Memory B cell (primary cell): ENCODE results near the gene SLC48A1.
A peak's percentile ranks its signal among the peaks of the same experiment; 100 is the strongest.

ENCODE experiments used
- ATAC-seq: fragments of 150-1000 bp; cut with Tn5 transposase; 2 replicates; pipeline ENCODE4 v1.10.0; 2021; ENCODE audit warnings: low read depth, mild to moderate bottlenecking, moderate library complexity
- DNase-seq, 2 donors: peaks; one replicate each; pipeline ENCODE4 v3.0.0; 2022; ENCODE audit warnings: low spot score in 2 of 2
- H3K27ac Mint-ChIP-seq: one replicate; pipeline ENCODE4 v1.8.0; 2022; ENCODE audit warnings: mild to moderate bottlenecking, moderate library complexity, mixed read lengths
- H3K27me3 Mint-ChIP-seq: one replicate; pipeline ENCODE4 v1.8.0; 2022; ENCODE audit warnings: mixed read lengths
- H3K36me3 Mint-ChIP-seq: one replicate; pipeline ENCODE4 v1.8.0; 2022; ENCODE audit warnings: mild to moderate bottlenecking, mixed read lengths
- H3K4me1 Mint-ChIP-seq: one replicate; pipeline ENCODE4 v1.8.0; 2022; ENCODE audit warnings: mixed read lengths
- H3K4me3 Mint-ChIP-seq: one replicate; pipeline ENCODE4 v1.8.0; 2022; ENCODE audit warnings: mild to moderate bottlenecking, moderate library complexity, mixed read lengths
- H3K9me3 Mint-ChIP-seq: one replicate; pipeline ENCODE4 v1.8.0; 2022; ENCODE audit warnings: mixed read lengths

Gene SLC48A1

GRCh38 chr12:47758584-47758833 lies 14.5 kb upstream of the SLC48A1 start:
- ATAC-seq (no peak), DNase-seq (no peak)
- Mint-ChIP-seq H3K27ac (peak overlapping the region; percentile 51), H3K36me3 (no peaks in the 10 kb centered on the region), H3K4me1 (peaks cover 35% of the 10 kb centered on the region), H3K9me3 (no peaks in the 10 kb centered on the region), H3K4me3 (peak overlapping the region; percentile 62), H3K27me3 (no peaks in the 10 kb centered on the region)

GRCh38 chr12:47758834-47759690 lies 14.0 kb upstream of the SLC48A1 start, which contains the start of gene RAPGEF3:
TSS of gene RAPGEF3 (minus strand) at chr12:47758880. CDS start at chr12:47758556, 324 bp downstream.
- Mint-ChIP-seq H3K9me3 (no peaks in the 10 kb centered on the region), H3K36me3 (no peaks in the 10 kb centered on the region), H3K4me1 (peaks cover 38% of the 10 kb centered on the region), H3K4me3 (peak within 1 kb of the TSS; percentile 85), H3K27me3 (no peaks in the 10 kb centered on the region), H3K27ac (peak within 1 kb of the TSS; percentile 56)
- DNase-seq (peak; percentile 38 to 65), ATAC-seq (peak; percentile 67)

GRCh38 chr12:47762850-47763465 lies 10.1 kb upstream of the SLC48A1 start:
- peaks cover 14% of the 10 kb centered on the region for H3K4me1 Mint-ChIP-seq
- no peaks in the 10 kb centered on the region for H3K36me3 Mint-ChIP-seq
- no peaks in the 10 kb centered on the region for H3K9me3 Mint-ChIP-seq
- no peak for DNase-seq
- no peak overlapping the region for H3K4me3 Mint-ChIP-seq
- ATAC-seq = no peak
- no peaks in the 10 kb centered on the region for H3K27me3 Mint-ChIP-seq
- H3K27ac Mint-ChIP-seq = no peak overlapping the region

GRCh38 chr12:47763481-47764346 lies 9.3 kb upstream of the SLC48A1 start:
- Mint-ChIP-seq H3K4me1 (peaks cover 10% of the 10 kb centered on the region), H3K27ac (no peak overlapping the region), H3K27me3 (no peaks in the 10 kb centered on the region), H3K9me3 (no peaks in the 10 kb centered on the region), H3K4me3 (no peak overlapping the region), H3K36me3 (no peaks in the 10 kb centered on the region)
- ATAC-seq (no peak), DNase-seq (no peak)

GRCh38 chr12:47766502-47767215 lies 6.4 kb upstream of the SLC48A1 start:
- H3K27me3 Mint-ChIP-seq = no peaks in the 10 kb centered on the region
- ATAC-seq (peak; percentile 37), DNase-seq (no peak)
- H3K36me3 Mint-ChIP-seq = no peaks in the 10 kb centered on the region
- H3K4me1 Mint-ChIP-seq = peaks cover 10% of the 10 kb centered on the region
- no peak overlapping the region for H3K27ac Mint-ChIP-seq
- H3K4me3 Mint-ChIP-seq = no peak overlapping the region
- no peaks in the 10 kb centered on the region for H3K9me3 Mint-ChIP-seq

- peaks cover 10% of the 10 kb centered on the region for H3K4me1 Mint-ChIP-seq
- no peaks in the 10 kb centered on the region for H3K9me3 Mint-ChIP-seq
- no peaks in the 10 kb centered on the region for H3K36me3 Mint-ChIP-seq
- H3K4me3 Mint-ChIP-seq = no peak overlapping the region
- DNase-seq (peak; percentile 62 to 67), ATAC-seq (peak; percentile 87)
- H3K27ac Mint-ChIP-seq = no peak overlapping the region
- H3K27me3 Mint-ChIP-seq = no peaks in the 10 kb centered on the region
These were observed 5.8 kb upstream of the SLC48A1 start for GRCh38 chr12:47767216-47767724.

GRCh38 chr12:47768323-47768811 lies 4.7 kb upstream of the SLC48A1 start:
- Mint-ChIP-seq H3K36me3 (no peaks in the 10 kb centered on the region), H3K27me3 (no peaks in the 10 kb centered on the region), H3K9me3 (no peaks in the 10 kb centered on the region), H3K4me3 (no peak overlapping the region), H3K4me1 (peaks cover 13% of the 10 kb centered on the region), H3K27ac (no peak overlapping the region)
- DNase-seq (no peak), ATAC-seq (no peak)

GRCh38 chr12:47769234-47770085 lies 3.6 kb upstream of the SLC48A1 start:
- Mint-ChIP-seq H3K36me3 (no peaks in the 10 kb centered on the region), H3K4me1 (peaks cover 5% of the 10 kb centered on the region), H3K27me3 (no peaks in the 10 kb centered on the region), H3K27ac (no peak overlapping the region), H3K9me3 (no peaks in the 10 kb centered on the region), H3K4me3 (no peak overlapping the region)
- no peak for ATAC-seq
- no peak for DNase-seq

- Mint-ChIP-seq H3K4me1 (peaks cover 10% of the 10 kb centered on the region), H3K27me3 (no peaks in the 10 kb centered on the region), H3K36me3 (no peaks in the 10 kb centered on the region), H3K4me3 (no peak overlapping the region), H3K9me3 (no peaks in the 10 kb centered on the region), H3K27ac (no peak overlapping the region)
- no peak for DNase-seq
- no peak for ATAC-seq
These were observed 2.8 kb upstream of the SLC48A1 start for GRCh38 chr12:47770086-47770726.

GRCh38 chr12:47771304-47771703 lies 1.7 kb upstream of the SLC48A1 start:
- DNase-seq (no peak), ATAC-seq (no peak)
- Mint-ChIP-seq H3K9me3 (no peaks in the 10 kb centered on the region), H3K4me1 (peaks cover 18% of the 10 kb centered on the region), H3K4me3 (no peak overlapping the region), H3K36me3 (no peaks in the 10 kb centered on the region), H3K27me3 (no peaks in the 10 kb centered on the region), H3K27ac (no peak overlapping the region)

- no peaks in the 10 kb centered on the region for H3K27me3 Mint-ChIP-seq
- DNase-seq (no peak), ATAC-seq (no peak)
- H3K4me3 Mint-ChIP-seq = peak overlapping the region; percentile 90
- H3K27ac Mint-ChIP-seq = peak overlapping the region; percentile 71
- no peaks in the 10 kb centered on the region for H3K9me3 Mint-ChIP-seq
- no peaks in the 10 kb centered on the region for H3K36me3 Mint-ChIP-seq
- H3K4me1 Mint-ChIP-seq = peaks cover 19% of the 10 kb centered on the region
These were observed 861 bp upstream of the SLC48A1 start for GRCh38 chr12:47772094-47772660.

- no peaks in the 10 kb centered on the region for H3K9me3 Mint-ChIP-seq
- H3K36me3 Mint-ChIP-seq = no peaks in the 10 kb centered on the region
- peaks cover 19% of the 10 kb centered on the region for H3K4me1 Mint-ChIP-seq
These were observed 338 bp upstream of the SLC48A1 start for GRCh38 chr12:47772738-47773061.

More at GRCh38 chr12:47772738-47773061, 338 bp upstream of the SLC48A1 start:
- H3K4me3 Mint-ChIP-seq = peak overlapping the region; percentile 90
- no peaks in the 10 kb centered on the region for H3K27me3 Mint-ChIP-seq
- H3K27ac Mint-ChIP-seq = peak overlapping the region; percentile 71
- ATAC-seq = no peak
- no peak for DNase-seq
